Ishikawa (cell line): ENCODE measurements around the gene TSSK3.

Experiments
- CEBPB ChIP-seq: IDR thresholded peaks from 2 replicates; pipeline ENCODE4 v1.6.1; 2012
- CREB1 ChIP-seq: IDR thresholded peaks from 2 replicates; pipeline ENCODE4 v1.6.1; 2012; ENCODE audit warnings: low read depth
- EP300 ChIP-seq: IDR thresholded peaks from 2 replicates; pipeline ENCODE4 v1.6.1; 2012; ENCODE audit warnings: borderline replicate concordance
- REST ChIP-seq: IDR thresholded peaks from 2 replicates; pipeline ENCODE4 v1.6.1; 2012; ENCODE audit warnings: low read depth, mild to moderate bottlenecking
- YY1 ChIP-seq: IDR thresholded peaks from 2 replicates; pipeline ENCODE4 v1.6.1; 2012; ENCODE audit warnings: low read depth
- TF ChIP-seq, protein P1 (sequence below): IDR thresholded peaks from 2 replicates; pipeline ENCODE4 v1.6.1; 2012

GRCh38 chr1:32406629-32407111 lies 44.3 kb downstream of the TSSK3 start:
- TF ChIP-seq, protein P1, sequence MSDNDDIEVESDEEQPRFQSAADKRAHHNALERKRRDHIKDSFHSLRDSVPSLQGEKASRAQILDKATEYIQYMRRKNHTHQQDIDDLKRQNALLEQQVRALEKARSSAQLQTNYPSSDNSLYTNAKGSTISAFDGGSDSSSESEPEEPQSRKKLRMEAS = no peak
- no peak for TF ChIP-seq CEBPB
- no peak for TF ChIP-seq YY1
- no peak for TF ChIP-seq EP300
- TF ChIP-seq REST = no peak
- TF ChIP-seq CREB1 = no peak
